CD4-positive, CD25-positive, alpha-beta regulatory T cell (primary cell): Measurements from ENCODE around the gene SLC25A41. TPM values are rescaled to one million over a fixed set of nuclear protein-coding genes. Genes with fewer than 3 reads are reported as not detected.

Source experiments
- ATAC-seq, 2 donors: fragments of 150-1000 bp; cut with Tn5 transposase; one replicate each; pipeline ENCODE4 v1.10.0; 2021; ENCODE audit warnings: low read depth in 2 of 2, moderate number of reproducible peaks in 2 of 2, moderate library complexity in 1 of 2
- DNase-seq, 3 donors: peaks; one replicate each; pipeline versions ENCODE4 v3.0.0 to v3.0.0-alpha.2; 2012 to 2022; ENCODE audit warnings: mixed read lengths in 1 of 3
- H3K27ac ChIP-seq: one replicate; pipeline ENCODE4 v1.7.0; 2013; ENCODE audit warnings: mild to moderate bottlenecking, low read length; ENCODE audit not compliant: insufficient read depth, poor library complexity, severe bottlenecking
- H3K27me3 ChIP-seq: one replicate; pipeline ENCODE4 v1.7.0; 2013; ENCODE audit warnings: low read length; ENCODE audit not compliant: control insufficient read depth, insufficient read depth
- H3K36me3 ChIP-seq: one replicate; pipeline ENCODE4 v1.7.0; 2013; ENCODE audit warnings: mild to moderate bottlenecking, low read length, moderate library complexity; ENCODE audit not compliant: control insufficient read depth, insufficient read depth
- H3K4me1 ChIP-seq: 2 replicates; pipeline ENCODE4 v1.7.0; 2013; ENCODE audit warnings: mild to moderate bottlenecking, low read length; ENCODE audit not compliant: insufficient read depth, control insufficient read depth, poor library complexity, severe bottlenecking
- H3K4me3 ChIP-seq: one replicate; pipeline ENCODE4 v1.7.0; 2013; ENCODE audit warnings: low read depth, mild to moderate bottlenecking, low read length, moderate library complexity
- H3K9me3 ChIP-seq, 2 experiments: 1 replicate in 1 of 2; 2 replicates in 1 of 2; pipeline ENCODE4 v1.7.0; 2013; ENCODE audit warnings: low read length in 2 of 2, mild to moderate bottlenecking in 1 of 2, moderate library complexity in 1 of 2; ENCODE audit not compliant: control insufficient read depth in 2 of 2
- H3K27ac Mint-ChIP-seq, 3 donors: one replicate each; pipeline ENCODE4 v1.8.0; 2020 to 2022; ENCODE audit warnings: mild to moderate bottlenecking in 3 of 3, mixed read lengths in 3 of 3, moderate library complexity in 2 of 3
- H3K27me3 Mint-ChIP-seq: one replicate; pipeline ENCODE4 v1.8.0; 2022; ENCODE audit warnings: mild to moderate bottlenecking, mixed read lengths
- H3K36me3 Mint-ChIP-seq: one replicate; pipeline ENCODE4 v1.8.0; 2020; ENCODE audit warnings: mixed read lengths
- H3K4me1 Mint-ChIP-seq, 4 donors: one replicate each; pipeline ENCODE4 v1.8.0; 2020 to 2022; ENCODE audit warnings: mixed read lengths in 4 of 4, mild to moderate bottlenecking in 1 of 4
- H3K4me3 Mint-ChIP-seq, 4 donors: one replicate each; pipeline ENCODE4 v1.8.0; 2020 to 2022; ENCODE audit warnings: mild to moderate bottlenecking in 4 of 4, mixed read lengths in 4 of 4, moderate library complexity in 3 of 4
- H3K9me3 Mint-ChIP-seq, 7 donors: one replicate each; pipeline ENCODE4 v1.8.0; 2020 to 2022; ENCODE audit warnings: mixed read lengths in 7 of 7, mild to moderate bottlenecking in 3 of 7, moderate library complexity in 2 of 7
- polyA plus RNA-seq, 4 donors: library from polyadenylated mRNA; unstranded; fragments of 300-500 nt; fragmentation: Illumina TruSeq; gene quantifications; one replicate each; pipeline ENCODE4 v1.2.3, GENCODE V29; 2021
- total RNA-seq: library from RNA; stranded (reverse); gene quantifications from one replicate; pipeline ENCODE4 v1.2.3, GENCODE V29; 2022

The SLC25A41 gene
- total and polyA plus RNA-seq, 5 donors from 2014 or later, result 0.24 to 0.42 TPM; not detected in 3

GRCh38 chr19:6424195-6424938 lies 9.2 kb downstream of the SLC25A41 start, which contains the start of gene KHSRP:
KHSRP (minus strand) TSS chr19:6424811; CDS start chr19:6424701, 110 bp downstream.
- Mint-ChIP-seq H3K27me3 (no peaks in the 10 kb centered on the region), H3K4me1 (peaks cover 0 to 43% (median 22%) of the 10 kb centered on the region in 4 donors), H3K4me3 (peak within 1 kb of the TSS; percentile 88 to 91 (median 89)), H3K36me3 (peaks cover 11% of the 10 kb centered on the region), H3K9me3 (no peaks in the 10 kb centered on the region), H3K27ac (peak within 1 kb of the TSS; percentile 65 to 95 (median 88))
- peaks cover 33% of the 10 kb centered on the region for H3K4me1 ChIP-seq
- no peaks in the 10 kb centered on the region for H3K9me3 ChIP-seq
- no peak for ATAC-seq
- H3K4me3 ChIP-seq, result peak within 1 kb of the TSS; percentile 75
- H3K27ac ChIP-seq, result peak within 1 kb of the TSS; percentile 85
- DNase-seq, result peak in 1 of 3 donors; percentile 39
- H3K36me3 ChIP-seq, result peaks cover 27% of the 10 kb centered on the region
- no peaks in the 10 kb centered on the region for H3K27me3 ChIP-seq

DNA sequence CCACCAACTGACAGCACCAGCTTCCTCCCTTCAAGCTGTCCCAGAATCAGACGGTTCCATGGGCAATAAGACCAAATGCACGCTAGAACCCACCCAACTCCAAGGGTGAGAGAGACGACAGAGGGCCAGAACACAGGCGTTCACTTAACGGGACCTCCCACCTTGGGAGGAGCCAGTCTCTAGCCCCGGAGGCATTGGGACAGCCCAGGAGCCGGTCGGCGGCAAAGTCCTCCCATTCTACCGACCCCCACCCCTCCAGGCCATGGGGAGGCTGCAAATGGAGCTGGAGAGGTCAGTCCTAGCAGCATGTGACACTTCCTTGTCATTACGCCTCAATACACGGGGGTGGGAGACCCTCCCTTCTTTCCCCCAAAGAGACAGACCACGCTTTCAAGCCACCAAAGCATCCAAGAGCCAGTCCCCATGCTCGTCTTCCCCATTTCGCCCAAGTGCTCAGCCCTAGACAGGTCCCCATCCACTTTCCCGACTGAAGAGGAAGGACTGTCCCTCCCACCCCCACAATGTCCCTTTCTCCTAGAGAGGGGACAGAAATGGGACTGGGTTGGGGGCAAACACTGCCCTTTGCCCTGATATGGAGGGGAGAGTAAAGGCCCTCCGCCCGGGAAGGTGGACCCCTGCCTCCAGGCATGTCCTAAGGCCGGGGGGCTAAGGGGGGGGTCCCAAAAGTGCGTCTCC lies 9.9 kb downstream of the SLC25A41 start:
- H3K4me1 Mint-ChIP-seq, result peaks cover 0 to 43% (median 22%) of the 10 kb centered on the region in 4 donors
- DNase-seq (peak in 1 of 3 donors; percentile 45), ATAC-seq (no peak)
- H3K27ac Mint-ChIP-seq, result peak overlapping the region; percentile 12 to 88 (median 86)
- H3K36me3 ChIP-seq, result peaks cover 35% of the 10 kb centered on the region
- peaks cover 33% of the 10 kb centered on the region for H3K4me1 ChIP-seq
- no peaks in the 10 kb centered on the region for H3K27me3 Mint-ChIP-seq
- H3K36me3 Mint-ChIP-seq, result peaks cover 13% of the 10 kb centered on the region
- peak overlapping the region; percentile 66 for H3K27ac ChIP-seq
- peak overlapping the region; percentile 88 to 91 (median 89) for H3K4me3 Mint-ChIP-seq
- H3K9me3 Mint-ChIP-seq, result no peaks in the 10 kb centered on the region
- H3K9me3 ChIP-seq, result no peaks in the 10 kb centered on the region
- peak overlapping the region; percentile 75 for H3K4me3 ChIP-seq
- no peaks in the 10 kb centered on the region for H3K27me3 ChIP-seq

DNA sequence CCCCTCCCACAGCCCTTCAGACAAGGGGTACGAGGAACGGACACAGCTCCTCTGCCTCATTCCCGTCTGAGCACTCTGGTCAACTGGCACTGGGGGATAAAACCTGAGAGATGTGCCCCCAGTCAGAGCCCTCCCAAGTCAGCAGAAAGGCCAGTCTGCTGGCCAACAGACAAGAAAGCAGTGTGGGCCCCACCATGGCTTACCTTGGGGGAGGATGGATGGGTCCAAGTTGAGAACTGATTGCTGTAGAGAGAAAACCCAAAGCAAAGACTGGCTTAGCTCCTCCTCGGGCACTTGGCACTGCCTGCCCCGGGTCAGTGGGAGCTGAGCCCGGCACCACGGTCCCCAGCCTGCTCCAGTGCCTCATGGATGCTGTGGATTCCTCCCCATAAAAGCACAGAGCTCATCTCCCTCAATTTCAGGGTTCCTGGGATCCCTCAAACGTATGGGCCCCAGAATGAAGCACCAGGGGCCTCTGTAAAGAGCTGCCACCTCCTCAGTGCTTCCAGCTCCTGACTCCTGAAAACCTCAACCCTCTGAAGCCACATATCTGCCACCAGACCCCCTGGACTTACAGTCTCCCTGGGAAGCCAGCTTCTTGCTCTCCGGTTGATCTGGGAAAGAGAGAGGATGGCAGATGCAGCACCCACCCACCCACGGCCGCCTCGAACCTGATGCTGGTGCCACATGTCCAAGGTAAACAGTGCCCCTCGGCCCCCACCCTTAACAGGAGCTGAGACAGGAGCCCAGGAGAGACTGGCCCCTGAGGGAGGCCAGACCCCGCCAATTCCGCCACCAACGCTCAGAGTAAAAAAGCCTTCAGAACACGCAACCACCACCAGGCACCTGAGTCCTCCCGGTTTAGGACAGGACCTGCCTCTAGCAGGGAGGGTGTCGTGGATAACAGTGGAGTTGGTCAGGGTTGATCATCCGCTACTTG lies 12.2 kb downstream of the SLC25A41 start:
- peaks cover 15% of the 10 kb centered on the region for H3K36me3 Mint-ChIP-seq
- peaks cover 33% of the 10 kb centered on the region for H3K4me1 ChIP-seq
- peaks cover 0 to 43% (median 22%) of the 10 kb centered on the region in 4 donors for H3K4me1 Mint-ChIP-seq
- DNase-seq (no peak), ATAC-seq (no peak)
- no peaks in the 10 kb centered on the region for H3K27me3 ChIP-seq
- peaks cover 58% of the 10 kb centered on the region for H3K36me3 ChIP-seq
- no peak overlapping the region for H3K27ac ChIP-seq
- H3K9me3 ChIP-seq, result no peaks in the 10 kb centered on the region
- H3K9me3 Mint-ChIP-seq, result no peaks in the 10 kb centered on the region
- peak overlapping the region in 1 of 4 donors; percentile 88 for H3K4me3 Mint-ChIP-seq
- H3K4me3 ChIP-seq, result no peak overlapping the region
- peak overlapping the region in 2 of 3 donors; percentile 5 to 20 for H3K27ac Mint-ChIP-seq
- H3K27me3 Mint-ChIP-seq, result no peaks in the 10 kb centered on the region

- no peak for DNase-seq
- H3K9me3 ChIP-seq, result no peaks in the 10 kb centered on the region
- Mint-ChIP-seq H3K27ac (no peak overlapping the region), H3K36me3 (peaks cover 15% of the 10 kb centered on the region), H3K27me3 (no peaks in the 10 kb centered on the region), H3K4me3 (no peak overlapping the region), H3K4me1 (peaks cover 0 to 28% (median 15%) of the 10 kb centered on the region in 4 donors), H3K9me3 (no peaks in the 10 kb centered on the region)
- H3K4me3 ChIP-seq, result no peak overlapping the region
- ATAC-seq, result no peak
- peaks cover 76% of the 10 kb centered on the region for H3K36me3 ChIP-seq
- H3K4me1 ChIP-seq, result peaks cover 21% of the 10 kb centered on the region
- no peaks in the 10 kb centered on the region for H3K27me3 ChIP-seq
- H3K27ac ChIP-seq, result no peak overlapping the region
These were observed 15.0 kb downstream of the SLC25A41 start for GRCh38 chr19:6418562-6418932.

GRCh38 chr19:6417713-6418561 lies 15.6 kb downstream of the SLC25A41 start:
- Histone ChIP-seq H3K27ac (no peak overlapping the region), H3K36me3 (peaks cover 76% of the 10 kb centered on the region), H3K4me1 (peaks cover 15% of the 10 kb centered on the region), H3K9me3 (no peaks in the 10 kb centered on the region), H3K4me3 (no peak overlapping the region), H3K27me3 (no peaks in the 10 kb centered on the region)
- Mint-ChIP-seq H3K9me3 (no peaks in the 10 kb centered on the region), H3K36me3 (peaks cover 15% of the 10 kb centered on the region), H3K27ac (no peak overlapping the region), H3K4me3 (peak overlapping the region in 1 of 4 donors; percentile 52), H3K4me1 (peaks cover 0 to 21% (median 11%) of the 10 kb centered on the region in 4 donors), H3K27me3 (no peaks in the 10 kb centered on the region)
- no peak for DNase-seq
- ATAC-seq, result no peak

DNA sequence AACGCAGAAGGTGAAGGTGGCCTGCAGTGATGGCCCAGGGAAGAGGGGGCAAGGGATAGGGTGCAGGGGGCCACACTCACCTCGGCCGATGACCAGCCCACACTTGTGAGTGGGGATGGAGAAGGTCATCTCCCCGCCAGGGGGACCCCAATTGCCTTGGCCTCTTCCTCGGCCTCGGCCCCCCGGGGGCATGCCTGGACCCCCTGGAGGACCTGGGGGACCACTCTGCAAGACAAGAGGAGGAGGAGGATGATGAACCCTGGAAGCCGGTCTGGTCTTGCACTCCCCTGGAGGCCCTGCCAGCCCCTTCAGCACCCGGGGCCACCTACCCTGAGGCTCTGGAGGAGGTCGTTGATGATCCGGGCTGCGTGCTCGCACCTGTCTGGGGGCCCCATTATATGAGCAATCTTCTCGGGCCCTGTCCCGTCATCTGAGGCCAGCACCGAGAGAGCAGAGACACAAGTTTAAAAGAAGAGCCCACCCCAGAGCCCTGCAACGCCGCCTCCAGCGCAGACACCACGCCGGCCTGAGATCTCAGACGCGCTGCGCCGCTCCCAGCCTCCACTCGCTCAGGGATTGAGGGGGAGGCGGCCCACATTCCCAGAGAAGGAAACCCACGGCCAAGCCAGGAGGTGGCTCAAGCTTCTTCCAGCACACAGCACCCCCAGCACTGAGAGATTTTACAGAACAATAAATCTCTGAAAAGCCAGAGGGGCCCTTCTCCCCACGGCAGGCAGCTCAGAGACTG lies 16.7 kb downstream of the SLC25A41 start:
- no peak overlapping the region for H3K4me3 Mint-ChIP-seq
- ATAC-seq (no peak), DNase-seq (no peak)
- no peak overlapping the region for H3K4me3 ChIP-seq
- no peak overlapping the region for H3K27ac ChIP-seq
- no peaks in the 10 kb centered on the region for H3K9me3 ChIP-seq
- H3K27me3 ChIP-seq, result no peaks in the 10 kb centered on the region
- H3K4me1 ChIP-seq, result peaks cover 5% of the 10 kb centered on the region
- no peak overlapping the region for H3K27ac Mint-ChIP-seq
- peaks cover 12% of the 10 kb centered on the region for H3K36me3 Mint-ChIP-seq
- H3K9me3 Mint-ChIP-seq, result no peaks in the 10 kb centered on the region
- no peaks in the 10 kb centered on the region for H3K27me3 Mint-ChIP-seq
- H3K36me3 ChIP-seq, result peaks cover 72% of the 10 kb centered on the region
- peaks cover 0 to 10% (median 1%) of the 10 kb centered on the region in 4 donors for H3K4me1 Mint-ChIP-seq
